K562 (cell line): ENCODE data around the gene ZNF474. TPM values are rescaled to one million over a fixed set of nuclear protein-coding genes. Genes with fewer than 3 reads are reported as not detected.

ENCODE experiments used
- ATAC-seq: fragments of 200-7000 bp; cut with Tn5 transposase; 3 replicates; pipeline ENCODE4 v1.9.1; 2020; ENCODE audit warnings: moderate library complexity
- BruUV-seq: library from RNA; stranded (reverse); fragments of 400-500 nt; replicated peaks from 2 replicates; lab custom pipeline; 2021; lab: Mats Ljungman, UMichigan
- CTCF ChIA-PET: fragments of 300-600 bp; formaldehyde crosslinking; extraction: SDS; loops from one replicate; lab custom pipeline; 2021; ENCODE audit warnings: low intra/inter-chr PET ratio; lab: Yijun Ruan, JAX
- POLR2A ChIA-PET: fragments of 300-600, 350-650 bp; sonication (Branson Sonifier 250); formaldehyde crosslinking; extraction: SDS; loops from one replicate; lab custom pipeline; 2021; ENCODE audit warnings: antibody characterized with exemption, inconsistent platforms; lab: Yijun Ruan, JAX
- DNase-seq, 4 experiments: peaks; one replicate each; pipeline versions ENCODE4 v3.0.0 to v3.0.0-alpha.2; 2011 to 2018; ENCODE audit warnings: low spot score in 3 of 4, mixed read lengths in 3 of 4; ENCODE audit errors: extremely low read depth in 1 of 4
- FAIRE-seq: peaks from 2 replicates; lab custom pipeline; 2011; peaks lifted over from hg19 to GRCh38; lab: Jason Lieb, UNC
- H2AFZ ChIP-seq: 2 replicates; pipeline ENCODE4 v1.6.0; 2011; ENCODE audit warnings: low read depth, low read length, control low read depth, inconsistent platforms
- H3K27ac ChIP-seq: fragments of 200-600 bp; 3 replicates; pipeline ENCODE4 v1.8.0; 2011; ENCODE audit warnings: low read depth, mild to moderate bottlenecking, control low read depth, inconsistent platforms, low read length, moderate library complexity, mixed read lengths; ENCODE audit errors: extremely low read depth
- H3K27me3 ChIP-seq, 2 experiments: fragments of 300-600 bp in 1 of 2; 2 replicates in 1 of 2; 3 replicates in 1 of 2; pipeline versions ENCODE4 v1.6.0 to v1.8.0; 2011; ENCODE audit warnings: inconsistent platforms in 2 of 2, low read length in 2 of 2, mild to moderate bottlenecking in 1 of 2, mixed read lengths in 1 of 2, moderate library complexity in 1 of 2; ENCODE audit not compliant: control insufficient read depth in 2 of 2, insufficient read depth in 2 of 2
- H3K36me3 ChIP-seq: fragments of 300-600 bp; 3 replicates; pipeline ENCODE4 v1.8.0; 2011; ENCODE audit warnings: mild to moderate bottlenecking, low read length, inconsistent platforms; ENCODE audit not compliant: control insufficient read depth, insufficient read depth
- H3K4me1 ChIP-seq, 2 experiments: fragments of 200-600 bp in 1 of 2; replicated peaks in 1 of 2; 2 replicates in 1 of 2; 3 replicates in 1 of 2; pipeline versions ENCODE4 v1.5.1 to v1.8.0; 2011; ENCODE audit warnings: inconsistent platforms in 2 of 2, low read length in 2 of 2, mild to moderate bottlenecking in 1 of 2, mixed read lengths in 1 of 2, moderate library complexity in 1 of 2; ENCODE audit not compliant: control insufficient read depth in 2 of 2, insufficient read depth in 2 of 2
- H3K4me2 ChIP-seq: 2 replicates; pipeline ENCODE4 v1.6.1; 2011; ENCODE audit warnings: low read length, control low read depth, inconsistent platforms, mixed read lengths; ENCODE audit not compliant: insufficient read depth
- H3K4me3 ChIP-seq: fragments of 200-600 bp; sonication (generic), shearing (Covaris generic); 2 replicates; pipeline ENCODE4 v1.5.1; 2016; ENCODE audit warnings: control low read depth, inconsistent platforms
- H3K79me2 ChIP-seq: fragments of 200-600 bp; 3 replicates; pipeline ENCODE4 v1.8.0; 2011; ENCODE audit warnings: low read length, inconsistent platforms; ENCODE audit not compliant: control insufficient read depth, insufficient read depth
- H3K9ac ChIP-seq, 2 experiments: 2 replicates each; pipeline versions ENCODE4 v1.6.0 to v1.6.1; 2011; ENCODE audit warnings: low read depth in 2 of 2, low read length in 2 of 2, control low read depth in 1 of 2, inconsistent platforms in 1 of 2, mild to moderate bottlenecking in 1 of 2, mixed read lengths in 1 of 2; ENCODE audit not compliant: insufficient read depth in 1 of 2
- H3K9me1 ChIP-seq: one replicate; pipeline ENCODE4 v1.6.0; 2011; ENCODE audit warnings: inconsistent platforms, mild to moderate bottlenecking, low read length, moderate library complexity; ENCODE audit not compliant: control insufficient read depth, insufficient read depth
- H3K9me3 ChIP-seq: replicated peaks from 2 replicates; pipeline ENCODE4 v1.5.1; 2011; ENCODE audit warnings: low read depth, low read length, inconsistent platforms; ENCODE audit not compliant: control insufficient read depth, insufficient read depth
- H4K20me1 ChIP-seq: replicated peaks from 2 replicates; pipeline ENCODE4 v1.6.1; 2011; ENCODE audit warnings: low read length, inconsistent platforms, mixed read lengths; ENCODE audit not compliant: control insufficient read depth, insufficient read depth
- ATF1 ChIP-seq, 2 experiments: fragments of 450-650 bp in 1 of 2; IDR thresholded peaks; 2 replicates each; pipeline ENCODE4 v1.6.1; 2016; ENCODE audit warnings: missing compliant biosample characterization in 1 of 2, missing genetic modification characterization in 1 of 2
- CTCF ChIP-seq, 3 experiments: IDR thresholded peaks in 2 of 3; conservative IDR thresholded peaks in 1 of 3; 2 replicates each; pipeline ENCODE4 v1.5.1; 2011 to 2012; ENCODE audit warnings: low read length in 3 of 3, mild to moderate bottlenecking in 3 of 3, control low read depth in 2 of 3, improper control_type of control experiment in 1 of 3, inconsistent platforms in 1 of 3, low read depth in 1 of 3, mixed read lengths in 1 of 3, moderate library complexity in 1 of 3; ENCODE audit not compliant: insufficient read depth in 2 of 3
- DEAF1 ChIP-seq: fragments of 450-650 bp; formaldehyde crosslinking; IDR thresholded peaks from 2 replicates; pipeline ENCODE4 v1.4.0; 2020; ENCODE audit warnings: mild to moderate bottlenecking, moderate library complexity
- JUNB ChIP-seq: fragments of 450-650 bp; formaldehyde crosslinking; conservative IDR thresholded peaks from 2 replicates; pipeline ENCODE4 v1.4.0; 2020; ENCODE audit warnings: mild to moderate bottlenecking
- MLX ChIP-seq, 2 experiments: fragments of 450-650 bp in 1 of 2; sonication (generic) in 1 of 2; formaldehyde crosslinking; conservative IDR thresholded peaks; 2 replicates each; pipeline versions ENCODE4 v1.4.0 to v1.8.1; 2020 to 2022; ENCODE audit warnings: mild to moderate bottlenecking in 1 of 2, missing genetic modification reagents in 1 of 2
- RAD21 ChIP-seq, 2 experiments: fragments of 250-450 bp in 1 of 2; fragments of 450-650 bp in 1 of 2; sonication (Bioruptor Pico) in 1 of 2; formaldehyde crosslinking in 1 of 2; IDR thresholded peaks in 1 of 2; conservative IDR thresholded peaks in 1 of 2; 2 replicates each; pipeline versions ENCODE4 v1.4.0 to v1.8.0; 2020 to 2022; ENCODE audit warnings: mild to moderate bottlenecking in 2 of 2, moderate library complexity in 1 of 2
- RNF219 ChIP-seq: fragments of 250-450 bp; sonication (Bioruptor Pico); IDR thresholded peaks from 2 replicates; pipeline ENCODE4 v1.5.0; 2022; ENCODE audit warnings: mild to moderate bottlenecking
- TAL1 ChIP-seq: fragments of 450-650 bp; IDR thresholded peaks from 2 replicates; pipeline ENCODE4 v1.6.1; 2016; ENCODE audit warnings: mild to moderate bottlenecking
- YBX1 ChIP-seq: fragments of 450-650 bp; IDR thresholded peaks from 2 replicates; pipeline ENCODE4 v1.7.1; 2016; ENCODE audit warnings: mild to moderate bottlenecking
- ZNF436 ChIP-seq: fragments of 250-450, 450-650 bp; sonication (Bioruptor Pico); formaldehyde crosslinking; IDR thresholded peaks from 2 replicates; pipeline ENCODE4 v1.7.0; 2020; ENCODE audit warnings: mild to moderate bottlenecking
- WGBS: fragments of 100-300 bp; shearing (Covaris generic); methylation state at CpG from one replicate; pipeline ENCODE4 v1.1.6; 2016; ENCODE audit warnings: low coverage, mixed read lengths; ENCODE audit not compliant: insufficient coverage; ENCODE audit errors: missing lambda C conversion rate; 5-methylcytosine and 5-hydroxymethylcytosine counted together
- in situ Hi-C: fragments of 300-500 bp; cut with MboI; formaldehyde crosslinking; loops from 4 replicates; pipeline ENCODE4 v1.15.0; 2018; ENCODE audit warnings: inconsistent platforms, mixed read lengths
- intact Hi-C: fragments of 100-400 bp; cut with micrococcal nuclease; formaldehyde crosslinking; loops from 2 replicates; pipeline ENCODE4 v1.14.2; 2022
- polyA plus RNA-seq, 8 experiments: library from polyadenylated mRNA; depleted of rRNA in 4 of 8; stranded (reverse) in 5 of 8; unstranded in 3 of 8; fragments of >200 nt; fragmentation: Nextera tagmentation in 2 of 8; fragmentation: Illumina TruSeq in 1 of 8; extraction: Ambion mirVana in 2 of 8; extraction: Trizol in 1 of 8; gene quantifications; 2 replicates each; pipeline versions ENCODE4 v1.2.1 to v1.2.3, GENCODE V29; 2011 to 2014; ENCODE audit warnings: inconsistent platforms in 1 of 8, missing spikeins in 1 of 8
- total RNA-seq, 7 experiments: library from RNA; depleted of rRNA in 6 of 7; stranded (reverse); fragments of >200 nt in 6 of 7; fragmentation: Illumina TruSeq in 2 of 7; extraction: Trizol in 2 of 7; gene quantifications; 2 replicates each; pipeline versions ENCODE4 v1.2.1 to v1.2.3, GENCODE V29; 2011 to 2021; ENCODE audit warnings: low replicate concordance in 1 of 7

The ZNF474 gene
- total and polyA plus RNA-seq, 9 of the 15 experiments (the other 6 are each of a cell fraction or from before 2014, with no cell fraction given) = 0.16 to 0.62 (median 0.39) TPM

- TF ChIP-seq CTCF (IDR thresholded peaks at IDR 0.05 in 2 of 3, conservative IDR thresholded peaks at IDR 0.05 in 1 of 3; ENCODE audit: insufficient read depth in 2 of 3, low read depth in 1 of 3, low read length in 3 of 3) (peak; percentile 44 to 68 (median 51); a peak in 4 of 6 replicates), ZNF436 (CRISPR knock-in tag) (no peak)
Measured at GRCh38 chr5:122192497-122193496, 63.5 kb downstream of the ZNF474 start (continued).

GRCh38 chr5:122195802-122196394 is 66.6 kb downstream of the ZNF474 start:
- in situ Hi-C loops = loop anchor here (10.0 kb wide), 1 partner anchor 299 kb away; no protein-coding TSS in a partner anchor
- Histone ChIP-seq H3K4me3 (no peak overlapping the region), H3K36me3 (no peaks in the 10 kb centered on the region), H3K9me1 (no peaks in the 10 kb centered on the region), H3K9ac (no peak overlapping the region), H3K9me3 (no peaks in the 10 kb centered on the region), H3K27me3 (no peaks in the 10 kb centered on the region), H3K79me2 (no peaks in the 10 kb centered on the region), H4K20me1 (no peaks in the 10 kb centered on the region), H3K27ac (no peak overlapping the region), H3K4me2 (no peak overlapping the region), H2AFZ (no peak overlapping the region), H3K4me1 (peaks cover 0 to 5% of the 10 kb centered on the region in 2 experiments; a peak in 2 of 5 replicates)
- ChIA-PET POLR2A (interaction anchor here (1.0 kb wide), 1 partner anchor 25 kb away, joined by 3 read pairs; no protein-coding TSS in a partner anchor), CTCF (interaction anchor here (0.8 to 1.1 kb wide), 2 partner anchors 219 to 220 kb away, joined by 3 to 5 read pairs; no protein-coding TSS in a partner anchor)
- DNase-seq = peak; percentile 20 to 53 (median 32)
- no TSS peak for BruUV-seq
- peak; percentile 77 for ATAC-seq
- FAIRE-seq = peak; percentile 71
- 0% methylated on average over 3 of the region's 3 CpGs for WGBS
- intact Hi-C loops = loop anchor here (1.0 to 5.0 kb wide), 2 partner anchors 219 to 296 kb away; no protein-coding TSS in a partner anchor
- TF ChIP-seq MLX (CRISPR knock-in tag; conservative IDR thresholded peaks at IDR 0.05) (no peak), JUNB (CRISPR knock-in tag) (no peak), YBX1 (no peak), DEAF1 (CRISPR knock-in tag) (0 out of 2 replicates have a peak, but pooled peaks have one; percentile 12), ATF1 (CRISPR knock-in tag; IDR thresholded peaks at IDR 0.05) (no peak), ATF1 (tag; IDR thresholded peaks at IDR 0.05) (no peak), RAD21 (CRISPR knock-in tag; conservative IDR thresholded peaks at IDR 0.05 in 1 of 2, IDR thresholded peaks at IDR 0.05 in 1 of 2) (peak; percentile 35 to 68; a peak in 3 of 4 replicates), RNF219 (CRISPR knock-in tag) (no peak), TAL1 (no peak)
